SK-N-SH (cell line): ENCODE measurements around the gene OR10P1. TPM values are rescaled to one million over a fixed set of nuclear protein-coding genes. Genes with fewer than 3 reads are reported as not detected.
A peak's percentile ranks its signal among the peaks of the same experiment; 100 is the strongest.

Experiments used
- CTCF ChIA-PET: fragments of 300-600, 350-600 bp; formaldehyde crosslinking; extraction: SDS; loops from one replicate; lab custom pipeline; 2021; lab: Yijun Ruan, JAX
- POLR2A ChIA-PET: fragments of 350-600 bp; sonication (Branson Sonifier 250); formaldehyde crosslinking; extraction: SDS; loops from one replicate; lab custom pipeline; 2020; ENCODE audit warnings: antibody characterized with exemption, inconsistent platforms; lab: Yijun Ruan, JAX
- DNase-seq: peaks from one replicate; pipeline ENCODE4 v3.0.0; 2012
- H2AFZ ChIP-seq: fragments of 200-600 bp; sonication (generic); 2 replicates; pipeline ENCODE4 v1.8.1; 2016; ENCODE audit warnings: antibody characterized with exemption, mild to moderate bottlenecking, low read depth
- H3F3A ChIP-seq: fragments of 200-600 bp; sonication (generic); replicated peaks from 2 replicates; pipeline ENCODE3; 2016; ENCODE audit warnings: antibody characterized with exemption, mild to moderate bottlenecking; ENCODE audit not compliant: insufficient read depth
- H3K27ac ChIP-seq, 2 experiments: fragments of 200-500 bp in 1 of 2; fragments of 200-600 bp in 1 of 2; sonication (Bioruptor generic) in 1 of 2; sonication (generic), shearing (Covaris generic) in 1 of 2; 2 replicates each; pipeline versions ENCODE4 v1.5.1 to v1.6.1; 2014 to 2016; ENCODE audit warnings: low read depth in 2 of 2, inconsistent platforms in 1 of 2, low read length in 1 of 2, mild to moderate bottlenecking in 1 of 2, mixed read lengths in 1 of 2
- H3K27me3 ChIP-seq: fragments of 200-600 bp; sonication (generic), shearing (Covaris generic); 2 replicates; pipeline ENCODE4 v1.6.1; 2016; ENCODE audit warnings: mixed run types; ENCODE audit not compliant: insufficient read depth
- H3K36me3 ChIP-seq, 2 experiments: fragments of 200-500 bp in 1 of 2; fragments of 200-600 bp in 1 of 2; sonication (Bioruptor generic) in 1 of 2; sonication (generic) in 1 of 2; replicated peaks in 1 of 2; 2 replicates each; pipeline versions ENCODE3 to v1.5.1; 2014 to 2016; ENCODE audit warnings: low read length in 1 of 2, mild to moderate bottlenecking in 1 of 2; ENCODE audit not compliant: insufficient read depth in 2 of 2, control insufficient read depth in 1 of 2
- H3K4me1 ChIP-seq, 2 experiments: fragments of 200-500 bp in 1 of 2; fragments of 200-600 bp in 1 of 2; sonication (Bioruptor generic) in 1 of 2; sonication (generic), shearing (Covaris generic) in 1 of 2; 2 replicates each; pipeline versions ENCODE4 v1.5.1 to v1.6.1; 2014 to 2016; ENCODE audit warnings: low read depth in 1 of 2, low read length in 1 of 2, mixed run types in 1 of 2; ENCODE audit not compliant: insufficient read depth in 2 of 2, control insufficient read depth in 1 of 2
- H3K4me2 ChIP-seq: fragments of 200-600 bp; sonication (generic), shearing (Covaris generic); 2 replicates; pipeline ENCODE4 v1.6.1; 2017; ENCODE audit warnings: mixed run types
- H3K4me3 ChIP-seq, 2 experiments: fragments of 200-500 bp in 1 of 2; fragments of 200-600 bp in 1 of 2; sonication (Bioruptor generic) in 1 of 2; sonication (generic), shearing (Covaris generic) in 1 of 2; 2 replicates each; pipeline versions ENCODE4 v1.5.1 to v1.8.1; 2014 to 2016; ENCODE audit warnings: low read depth in 2 of 2, inconsistent platforms in 1 of 2, low read length in 1 of 2, mild to moderate bottlenecking in 1 of 2, mixed read lengths in 1 of 2, moderate library complexity in 1 of 2
- H3K79me2 ChIP-seq: fragments of 200-600 bp; sonication (generic); 2 replicates; pipeline ENCODE4 v1.8.1; 2017; ENCODE audit warnings: mild to moderate bottlenecking; ENCODE audit not compliant: insufficient read depth
- H3K9ac ChIP-seq: fragments of 200-600 bp; sonication (generic); 2 replicates; pipeline ENCODE4 v1.6.1; 2017; ENCODE audit warnings: mixed run types
- H3K9me2 ChIP-seq: fragments of 200-600 bp; sonication (generic); 2 replicates; pipeline ENCODE4 v1.6.1; 2017; ENCODE audit warnings: mixed run types
- H3K9me3 ChIP-seq: fragments of 200-600 bp; sonication (generic); 2 replicates; pipeline ENCODE4 v1.6.1; 2017; ENCODE audit warnings: mixed run types, mild to moderate bottlenecking, moderate library complexity
- H4K20me1 ChIP-seq: fragments of 200-600 bp; sonication (generic); 2 replicates; pipeline ENCODE4 v1.6.1; 2017; ENCODE audit warnings: mild to moderate bottlenecking, mixed run types; ENCODE audit not compliant: insufficient read depth
- CHD2 ChIP-seq: fragments of 150-350 bp; IDR thresholded peaks from 2 replicates; pipeline ENCODE4 v1.6.1; 2018; ENCODE audit warnings: low read length; ENCODE audit not compliant: partially characterized antibody
- FOSL2 ChIP-seq: IDR thresholded peaks from 2 replicates; pipeline ENCODE4 v1.4.0; 2012; ENCODE audit warnings: low read depth, mild to moderate bottlenecking, moderate library complexity, borderline replicate concordance
- FOXJ3 ChIP-seq: sonication (generic); formaldehyde crosslinking; IDR thresholded peaks from 2 replicates; pipeline ENCODE4 v1.5.1; 2020; ENCODE audit warnings: mild to moderate bottlenecking, missing genetic modification reagents
- MEF2A ChIP-seq: IDR thresholded peaks from 2 replicates; pipeline ENCODE4 v1.4.0; 2012; ENCODE audit warnings: low read depth, borderline replicate concordance
- NFIC ChIP-seq: IDR thresholded peaks from 2 replicates; pipeline ENCODE4 v1.4.0; 2012; ENCODE audit warnings: borderline replicate concordance
- POLR2AphosphoS5 ChIP-seq: IDR thresholded peaks from 2 replicates; pipeline ENCODE4 v1.6.1; 2012; ENCODE audit warnings: low read depth, low read length
- RAD21 ChIP-seq: IDR thresholded peaks from 2 replicates; pipeline ENCODE4 v1.6.1; 2012; ENCODE audit warnings: mild to moderate bottlenecking, low read length
- RCOR1 ChIP-seq: fragments of 150-350 bp; IDR thresholded peaks from 2 replicates; pipeline ENCODE4 v1.6.1; 2017; ENCODE audit warnings: antibody characterized with exemption, low read length
- SMC3 ChIP-seq: IDR thresholded peaks from 2 replicates; pipeline ENCODE4 v1.6.1; 2012; ENCODE audit warnings: low read depth, low read length, improper control_type of control experiment
- TCF12 ChIP-seq: IDR thresholded peaks from 2 replicates; pipeline ENCODE4 v1.4.0; 2012
- TEAD4 ChIP-seq: IDR thresholded peaks from 2 replicates; pipeline ENCODE4 v1.4.0; 2012; ENCODE audit warnings: mild to moderate bottlenecking, borderline replicate concordance; ENCODE audit not compliant: insufficient read depth
- WGBS: methylation state at CpG from one replicate; pipeline ENCODE4 v1.1.6; 2017; ENCODE audit warnings: low lambda C conversion rate; 5-methylcytosine and 5-hydroxymethylcytosine counted together
- polyA plus RNA-seq, 3 experiments: library from polyadenylated mRNA; depleted of rRNA; stranded (reverse); fragments of >200 nt; gene quantifications; 2 replicates each; pipeline ENCODE4 v1.2.3, GENCODE V29; 2012
- TF ChIP-seq, protein P1 (sequence below): IDR thresholded peaks from 2 replicates; pipeline ENCODE4; 2012
- TF ChIP-seq, protein P2 (sequence below): fragments of 150-350 bp; IDR thresholded peaks from 2 replicates; pipeline ENCODE4 v1.6.1; 2016; ENCODE audit warnings: mild to moderate bottlenecking, low read depth, low read length
- TF ChIP-seq, protein P3 (sequence below): fragments of 200-600 bp; sonication (generic); IDR thresholded peaks from 2 replicates; pipeline ENCODE4 v1.6.1; 2017; ENCODE audit warnings: antibody characterized with exemption, mild to moderate bottlenecking, moderate library complexity
- TF ChIP-seq, protein P4 (sequence below): IDR thresholded peaks from 2 replicates; pipeline ENCODE4 v1.6.1; 2012; ENCODE audit warnings: mild to moderate bottlenecking, low read depth, low read length, moderate library complexity
- TF ChIP-seq, protein P5 (sequence below): IDR thresholded peaks from 2 replicates; pipeline ENCODE4 v1.4.0; 2012; ENCODE audit warnings: low read depth, borderline replicate concordance
- TF ChIP-seq, protein P6 (sequence below): IDR thresholded peaks from 2 replicates; pipeline ENCODE4 v1.4.0; 2012; ENCODE audit warnings: low read depth

Gene OR10P1
- polyA plus RNA-seq, 1 of the 3 experiments (the other 2 are of a cell fraction) = not detected

DNA sequence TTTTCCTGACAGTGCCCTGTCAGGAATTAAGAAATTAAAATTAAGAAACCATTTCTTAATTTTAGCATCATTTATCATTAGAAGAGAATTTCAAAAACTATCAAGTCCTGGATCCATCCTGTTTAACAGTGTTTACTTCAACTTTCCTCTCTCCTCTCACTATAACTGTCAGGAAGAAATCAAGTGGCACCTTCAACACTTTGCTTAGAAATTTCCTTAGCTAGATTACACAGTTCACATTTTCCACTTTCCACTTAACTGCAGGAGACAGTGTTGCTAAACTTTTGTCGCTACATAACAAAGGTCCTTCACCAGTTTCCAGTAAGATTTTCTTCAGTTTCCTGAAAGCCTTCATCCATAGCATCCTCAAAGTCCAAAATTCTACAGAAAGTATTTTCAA lies 21.9 kb upstream of the OR10P1 start:
- ChIA-PET POLR2A (no interaction called here), CTCF (interaction anchor here (1.0 to 11.3 kb wide), 2 partner anchors 44 to 427 kb away, joined by 3 to 85 read pairs; no protein-coding TSS in a partner anchor)
- no peak overlapping the region for H3K4me3 ChIP-seq
- H3K4me2 ChIP-seq = no peak overlapping the region
- H3K9me3 ChIP-seq = no peaks in the 10 kb centered on the region
- H3K27me3 ChIP-seq = no peaks in the 10 kb centered on the region
- no peaks in the 10 kb centered on the region for H3K36me3 ChIP-seq
- H3K9ac ChIP-seq = no peak overlapping the region
- WGBS = 6% methylated on average over 1 of the region's 1 CpG
- no peak for DNase-seq
- no peaks in the 10 kb centered on the region for H3K79me2 ChIP-seq
- no peaks in the 10 kb centered on the region for H4K20me1 ChIP-seq
- H3K27ac ChIP-seq = no peak overlapping the region
- no peak overlapping the region for H2AFZ ChIP-seq
- H3F3A ChIP-seq = no peaks in the 10 kb centered on the region
- TF ChIP-seq FOXJ3 (CRISPR knock-in tag) (no peak), MEF2A (no peak)
- TF ChIP-seq, protein P1, sequence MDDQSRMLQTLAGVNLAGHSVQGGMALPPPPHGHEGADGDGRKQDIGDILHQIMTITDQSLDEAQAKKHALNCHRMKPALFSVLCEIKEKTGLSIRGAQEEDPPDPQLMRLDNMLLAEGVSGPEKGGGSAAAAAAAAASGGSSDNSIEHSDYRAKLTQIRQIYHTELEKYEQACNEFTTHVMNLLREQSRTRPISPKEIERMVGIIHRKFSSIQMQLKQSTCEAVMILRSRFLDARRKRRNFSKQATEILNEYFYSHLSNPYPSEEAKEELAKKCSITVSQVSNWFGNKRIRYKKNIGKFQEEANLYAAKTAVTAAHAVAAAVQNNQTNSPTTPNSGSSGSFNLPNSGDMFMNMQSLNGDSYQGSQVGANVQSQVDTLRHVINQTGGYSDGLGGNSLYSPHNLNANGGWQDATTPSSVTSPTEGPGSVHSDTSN = no peak
- TF ChIP-seq, protein P2, sequence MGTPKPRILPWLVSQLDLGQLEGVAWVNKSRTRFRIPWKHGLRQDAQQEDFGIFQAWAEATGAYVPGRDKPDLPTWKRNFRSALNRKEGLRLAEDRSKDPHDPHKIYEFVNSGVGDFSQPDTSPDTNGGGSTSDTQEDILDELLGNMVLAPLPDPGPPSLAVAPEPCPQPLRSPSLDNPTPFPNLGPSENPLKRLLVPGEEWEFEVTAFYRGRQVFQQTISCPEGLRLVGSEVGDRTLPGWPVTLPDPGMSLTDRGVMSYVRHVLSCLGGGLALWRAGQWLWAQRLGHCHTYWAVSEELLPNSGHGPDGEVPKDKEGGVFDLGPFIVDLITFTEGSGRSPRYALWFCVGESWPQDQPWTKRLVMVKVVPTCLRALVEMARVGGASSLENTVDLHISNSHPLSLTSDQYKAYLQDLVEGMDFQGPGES = no peak
- no peaks in the 10 kb centered on the region for H3K4me1 ChIP-seq
- no peaks in the 10 kb centered on the region for H3K9me2 ChIP-seq

DNA sequence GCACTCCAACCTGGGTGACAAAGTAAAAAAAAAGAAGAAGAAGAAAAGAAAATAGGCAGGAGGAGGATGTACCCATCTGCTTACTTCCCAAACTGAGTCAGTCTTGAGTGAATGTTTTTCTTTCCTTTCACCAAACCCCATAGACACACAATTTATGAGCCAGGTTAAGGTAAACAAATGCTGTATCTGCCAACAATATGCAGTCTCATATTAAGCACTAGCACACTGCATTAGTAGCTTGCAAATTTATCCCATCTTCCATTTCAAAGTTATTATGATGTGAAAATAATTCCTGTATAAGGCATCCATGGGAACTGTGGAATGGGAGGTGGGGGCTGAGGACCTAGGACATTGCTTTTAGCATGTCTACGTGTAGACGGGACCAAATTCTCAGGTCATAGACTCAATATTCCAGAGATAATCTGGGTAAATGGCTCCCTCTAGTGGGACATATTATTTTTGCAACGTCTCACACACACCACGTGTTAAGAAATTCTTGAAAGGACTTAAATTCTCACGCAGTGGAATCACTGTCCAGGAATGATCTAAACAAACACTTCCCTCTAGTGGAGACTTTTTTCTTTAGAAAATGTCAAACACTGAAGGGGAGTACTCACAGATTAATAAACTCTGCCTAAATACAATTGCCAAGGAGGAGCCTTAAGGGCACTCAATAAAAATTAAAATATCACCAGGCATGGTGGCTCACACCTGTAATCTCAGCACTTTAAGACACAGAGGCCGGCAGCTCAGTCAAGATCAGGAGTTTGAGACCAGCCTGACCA lies 17.1 kb upstream of the OR10P1 start:
- 0% methylated on average over 6 of the region's 6 CpGs for WGBS
- H3K36me3 ChIP-seq = no peaks in the 10 kb centered on the region
- no peaks in the 10 kb centered on the region for H3K9me3 ChIP-seq
- H4K20me1 ChIP-seq = no peaks in the 10 kb centered on the region
- H3K27ac ChIP-seq = no peak overlapping the region
- H3K4me2 ChIP-seq = no peak overlapping the region
- no peaks in the 10 kb centered on the region for H3F3A ChIP-seq
- H3K79me2 ChIP-seq = no peaks in the 10 kb centered on the region
- peaks cover 24% of the 10 kb centered on the region; the same call in 1 of the 2 replicates for H3K27me3 ChIP-seq
- ChIA-PET POLR2A (no interaction called here), CTCF (interaction anchor here (0.6 to 11.3 kb wide), 16 partner anchors 8 to 637 kb away, joined by 3 to 85 read pairs (median 3); no protein-coding TSS in a partner anchor)
- H3K9me2 ChIP-seq = no peaks in the 10 kb centered on the region
- DNase-seq = peak; percentile 62
- no peak overlapping the region for H2AFZ ChIP-seq
- no peak overlapping the region for H3K4me3 ChIP-seq
- no peak overlapping the region for H3K9ac ChIP-seq
- no peaks in the 10 kb centered on the region for H3K4me1 ChIP-seq
- TF ChIP-seq, protein P3, sequence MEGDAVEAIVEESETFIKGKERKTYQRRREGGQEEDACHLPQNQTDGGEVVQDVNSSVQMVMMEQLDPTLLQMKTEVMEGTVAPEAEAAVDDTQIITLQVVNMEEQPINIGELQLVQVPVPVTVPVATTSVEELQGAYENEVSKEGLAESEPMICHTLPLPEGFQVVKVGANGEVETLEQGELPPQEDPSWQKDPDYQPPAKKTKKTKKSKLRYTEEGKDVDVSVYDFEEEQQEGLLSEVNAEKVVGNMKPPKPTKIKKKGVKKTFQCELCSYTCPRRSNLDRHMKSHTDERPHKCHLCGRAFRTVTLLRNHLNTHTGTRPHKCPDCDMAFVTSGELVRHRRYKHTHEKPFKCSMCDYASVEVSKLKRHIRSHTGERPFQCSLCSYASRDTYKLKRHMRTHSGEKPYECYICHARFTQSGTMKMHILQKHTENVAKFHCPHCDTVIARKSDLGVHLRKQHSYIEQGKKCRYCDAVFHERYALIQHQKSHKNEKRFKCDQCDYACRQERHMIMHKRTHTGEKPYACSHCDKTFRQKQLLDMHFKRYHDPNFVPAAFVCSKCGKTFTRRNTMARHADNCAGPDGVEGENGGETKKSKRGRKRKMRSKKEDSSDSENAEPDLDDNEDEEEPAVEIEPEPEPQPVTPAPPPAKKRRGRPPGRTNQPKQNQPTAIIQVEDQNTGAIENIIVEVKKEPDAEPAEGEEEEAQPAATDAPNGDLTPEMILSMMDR = peak; percentile 91
- TF ChIP-seq RAD21 (peak; percentile 85), TCF12 (peak; percentile 28; the same call in 1 of the 2 replicates), RCOR1 (0 out of 2 replicates have a peak, but pooled peaks have one; percentile 14), MEF2A (no peak), FOSL2 (peak; percentile 26; the same call in 1 of the 2 replicates), CHD2 (no peak), POLR2AphosphoS5 (no peak), SMC3 (peak; percentile 53), TEAD4 (peak; percentile 77; the same call in 1 of the 2 replicates), NFIC (no peak)
- TF ChIP-seq, protein P4, sequence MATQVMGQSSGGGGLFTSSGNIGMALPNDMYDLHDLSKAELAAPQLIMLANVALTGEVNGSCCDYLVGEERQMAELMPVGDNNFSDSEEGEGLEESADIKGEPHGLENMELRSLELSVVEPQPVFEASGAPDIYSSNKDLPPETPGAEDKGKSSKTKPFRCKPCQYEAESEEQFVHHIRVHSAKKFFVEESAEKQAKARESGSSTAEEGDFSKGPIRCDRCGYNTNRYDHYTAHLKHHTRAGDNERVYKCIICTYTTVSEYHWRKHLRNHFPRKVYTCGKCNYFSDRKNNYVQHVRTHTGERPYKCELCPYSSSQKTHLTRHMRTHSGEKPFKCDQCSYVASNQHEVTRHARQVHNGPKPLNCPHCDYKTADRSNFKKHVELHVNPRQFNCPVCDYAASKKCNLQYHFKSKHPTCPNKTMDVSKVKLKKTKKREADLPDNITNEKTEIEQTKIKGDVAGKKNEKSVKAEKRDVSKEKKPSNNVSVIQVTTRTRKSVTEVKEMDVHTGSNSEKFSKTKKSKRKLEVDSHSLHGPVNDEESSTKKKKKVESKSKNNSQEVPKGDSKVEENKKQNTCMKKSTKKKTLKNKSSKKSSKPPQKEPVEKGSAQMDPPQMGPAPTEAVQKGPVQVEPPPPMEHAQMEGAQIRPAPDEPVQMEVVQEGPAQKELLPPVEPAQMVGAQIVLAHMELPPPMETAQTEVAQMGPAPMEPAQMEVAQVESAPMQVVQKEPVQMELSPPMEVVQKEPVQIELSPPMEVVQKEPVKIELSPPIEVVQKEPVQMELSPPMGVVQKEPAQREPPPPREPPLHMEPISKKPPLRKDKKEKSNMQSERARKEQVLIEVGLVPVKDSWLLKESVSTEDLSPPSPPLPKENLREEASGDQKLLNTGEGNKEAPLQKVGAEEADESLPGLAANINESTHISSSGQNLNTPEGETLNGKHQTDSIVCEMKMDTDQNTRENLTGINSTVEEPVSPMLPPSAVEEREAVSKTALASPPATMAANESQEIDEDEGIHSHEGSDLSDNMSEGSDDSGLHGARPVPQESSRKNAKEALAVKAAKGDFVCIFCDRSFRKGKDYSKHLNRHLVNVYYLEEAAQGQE = no peak
- TF ChIP-seq, protein P5, sequence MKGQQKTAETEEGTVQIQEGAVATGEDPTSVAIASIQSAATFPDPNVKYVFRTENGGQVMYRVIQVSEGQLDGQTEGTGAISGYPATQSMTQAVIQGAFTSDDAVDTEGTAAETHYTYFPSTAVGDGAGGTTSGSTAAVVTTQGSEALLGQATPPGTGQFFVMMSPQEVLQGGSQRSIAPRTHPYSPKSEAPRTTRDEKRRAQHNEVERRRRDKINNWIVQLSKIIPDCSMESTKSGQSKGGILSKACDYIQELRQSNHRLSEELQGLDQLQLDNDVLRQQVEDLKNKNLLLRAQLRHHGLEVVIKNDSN = peak; percentile 67; the same call in 1 of the 2 replicates
- TF ChIP-seq, protein P6, sequence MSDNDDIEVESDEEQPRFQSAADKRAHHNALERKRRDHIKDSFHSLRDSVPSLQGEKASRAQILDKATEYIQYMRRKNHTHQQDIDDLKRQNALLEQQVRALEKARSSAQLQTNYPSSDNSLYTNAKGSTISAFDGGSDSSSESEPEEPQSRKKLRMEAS = peak; percentile 88
